OCI-LY1 (cell line): ENCODE measurements around the gene STRN4.

Source experiments
- CTCF ChIP-seq: fragments of 200-600 bp; sonication (generic), shearing (Covaris generic); IDR thresholded peaks from 2 replicates; pipeline ENCODE4 v1.5.1; 2017; ENCODE audit warnings: mild to moderate bottlenecking, antibody characterized with exemption, low read length, moderate library complexity, mixed read lengths
- EZH2 ChIP-seq: fragments of 200-600 bp; sonication (generic), shearing (Covaris generic); IDR thresholded peaks from 2 replicates; pipeline ENCODE4 v1.8.0; 2017; ENCODE audit warnings: borderline replicate concordance, mixed run types, mild to moderate bottlenecking, antibody characterized with exemption, low read length, moderate library complexity, mixed read lengths

GRCh38 chr19:46689358-46689757, 56.9 kb downstream of the STRN4 start:
- TF ChIP-seq EZH2 (no peak), CTCF (no peak)
